Adrenal gland (tissue), 12 donors: ENCODE measurements around the gene BNC2. TPM values are rescaled to one million over a fixed set of nuclear protein-coding genes. Genes with fewer than 3 reads are reported as not detected.
A peak's percentile ranks its signal among the peaks of the same experiment; 100 is the strongest.

Experiments used
- DNase-seq, 7 donors: peaks; one replicate each; pipeline ENCODE4 v3.0.0-alpha.2; 2019 to 2020
- H3K27ac ChIP-seq, 5 donors: fragments of 200-600 bp; sonication (generic) in 4 of 5; 1 replicate in 3 of 5; 2 replicates in 2 of 5; pipeline versions ENCODE4 v1.5.1 to v1.8.0; 2016 to 2020; ENCODE audit warnings: mild to moderate bottlenecking in 1 of 5
- H3K27me3 ChIP-seq: fragments of 200-600 bp; 2 replicates; pipeline ENCODE4 v1.8.0; 2021
- H3K36me3 ChIP-seq, 2 donors: fragments of 200-600 bp; replicated peaks in 1 of 2; 1 replicate in 1 of 2; 2 replicates in 1 of 2; pipeline versions ENCODE4 v1.5.1 to v1.8.0; 2018 to 2022
- H3K4me1 ChIP-seq, 2 donors: fragments of 200-600 bp; replicated peaks in 1 of 2; 1 replicate in 1 of 2; 2 replicates in 1 of 2; pipeline versions ENCODE4 v1.5.1 to v1.8.0; 2018 to 2021
- H3K4me3 ChIP-seq, 4 donors: fragments of 200-600 bp; sonication (generic) in 3 of 4; one replicate each; pipeline ENCODE4 v1.5.1; 2016 to 2018
- H3K9me3 ChIP-seq, 3 donors: fragments of 200-600 bp; sonication (generic) in 1 of 3; replicated peaks in 1 of 3; 1 replicate in 2 of 3; 2 replicates in 1 of 3; pipeline versions ENCODE4 v1.5.1 to v1.8.0; 2016 to 2021
- CTCF ChIP-seq, 6 experiments: fragments of 450-650 bp in 4 of 6; fragments of 200-600 bp in 2 of 6; sonication (generic) in 1 of 6; IDR thresholded peaks; 1 replicate in 5 of 6; 2 replicates in 1 of 6; pipeline versions ENCODE4 v1.5.1 to v1.8.0; 2016 to 2021; ENCODE audit warnings: antibody characterized with exemption in 6 of 6, mild to moderate bottlenecking in 2 of 6, moderate library complexity in 1 of 6
- POLR2A ChIP-seq, 2 donors: fragments of 450-650 bp; IDR thresholded peaks; one replicate each; pipeline ENCODE4 v1.6.1; 2017; ENCODE audit warnings: antibody characterized with exemption in 2 of 2, mild to moderate bottlenecking in 2 of 2, moderate library complexity in 1 of 2
- WGBS, 4 donors: extraction: QIAGEN DNeasy Blood & Tissue Kit in 2 of 4; methylation state at CpG; one replicate each; pipeline versions ENCODE4 v1.1.5 to v1.1.7; 2013 to 2017; 5-methylcytosine and 5-hydroxymethylcytosine counted together
- intact Hi-C, 2 donors: fragments of 100-400 bp; cut with DNase I; formaldehyde crosslinking; loops; one replicate each; pipeline versions ENCODE4 v1.14.1 to v1.15.0; 2022 to 2023
- polyA plus RNA-seq, 3 donors: library from polyadenylated mRNA; stranded (reverse); fragments of 200-250 nt in 2 of 3; fragments of 350-450 nt in 1 of 3; fragmentation: Illumina TruSeq in 1 of 3; extraction: RNeasy Lipid Tissue Mini Kit (QIAGEN cat#74804) in 1 of 3; gene quantifications; one replicate each; pipeline ENCODE4 v1.2.3, GENCODE V29; 2013 to 2014
- total RNA-seq, 9 donors: library from RNA; depleted of rRNA in 4 of 9; stranded (reverse); fragments of >200 nt in 4 of 9; fragments of 120-200 nt in 1 of 9; fragmentation: NEBNext Ultra II Directional in 1 of 9; extraction: Animal tissue kit (Norgen Biotek cat#: 25700) in 1 of 9; gene quantifications; one replicate each; pipeline versions ENCODE4 v1.1.0 to v1.2.4, GENCODE V29; 2013 to 2023
- donor health status: healthy with polysubstance abuse.
- donor health status: Bipolar disorder and iron deficiency.
- donor health status: DM: yes; HTN: yes; CAD: no.
- donor health status: DM: no; HTN: no; CAD: no.
- donor health status: DM: no; HTN: no; CAD: no.
- donor health status: DM: yes; HTN: yes; CAD: no.

BNC2 gene
- total and polyA plus RNA-seq, 12 donors, result 1.1 to 11.1 (median 5.0) TPM

- 79 to 84% (median 81%) methylated on average over 2 of the region's 2 CpGs for WGBS, 4 donors
- H3K4me1 ChIP-seq, result peaks cover 5 to 9% of the 10 kb centered on the region in 2 donors
- intact Hi-C loops, result no loop called here
- no peak for DNase-seq
- TF ChIP-seq CTCF (IDR thresholded peaks at IDR 0.05) (no peak), POLR2A (IDR thresholded peaks at IDR 0.05) (no peak)
- H3K27me3 ChIP-seq, result no peaks in the 10 kb centered on the region
- H3K36me3 ChIP-seq, result no peaks in the 10 kb centered on the region
- no peak overlapping the region for H3K27ac ChIP-seq
- no peaks in the 10 kb centered on the region for H3K9me3 ChIP-seq
- H3K4me3 ChIP-seq, result no peak overlapping the region
These were observed 345.6 kb downstream of the BNC2 start for GRCh38 chr9:16524823-16525222.

GRCh38 chr9:16524078-16524477, 346.4 kb downstream of the BNC2 start:
- Histone ChIP-seq H3K4me1 (peaks cover 5 to 9% of the 10 kb centered on the region in 2 donors), H3K27me3 (no peaks in the 10 kb centered on the region), H3K4me3 (no peak overlapping the region), H3K36me3 (no peaks in the 10 kb centered on the region), H3K9me3 (no peaks in the 10 kb centered on the region), H3K27ac (no peak overlapping the region)
- TF ChIP-seq POLR2A (IDR thresholded peaks at IDR 0.05), result no peak
- no peak for TF ChIP-seq CTCF (IDR thresholded peaks at IDR 0.05)
- intact Hi-C loops, result no loop called here
- 64 to 83% (median 80%) methylated on average over 3 of the region's 3 CpGs for WGBS, 4 donors
- DNase-seq, result no peak

GRCh38 chr9:16521868-16522411, 348.5 kb downstream of the BNC2 start:
- peaks cover 5 to 9% of the 10 kb centered on the region in 2 donors for H3K4me1 ChIP-seq
- H3K27me3 ChIP-seq, result no peaks in the 10 kb centered on the region
- H3K4me3 ChIP-seq, result no peak overlapping the region
- intact Hi-C loops, result no loop called here
- H3K9me3 ChIP-seq, result no peaks in the 10 kb centered on the region
- DNase-seq, result peak in 5 of 7 donors; percentile 23 to 55 (median 30)
- no peaks in the 10 kb centered on the region for H3K36me3 ChIP-seq
- WGBS, 4 donors, result 10 to 35% (median 27%) methylated on average over 3 of the region's 3 CpGs
- TF ChIP-seq POLR2A (IDR thresholded peaks at IDR 0.05), result no peak
- no peak for TF ChIP-seq CTCF (IDR thresholded peaks at IDR 0.05)
- peak overlapping the region in 2 of 5 donors; percentile 44 to 51 for H3K27ac ChIP-seq

- intact Hi-C loops, result no loop called here
- Histone ChIP-seq H3K4me1 (peaks cover 15 to 23% of the 10 kb centered on the region in 2 donors), H3K4me3 (no peak overlapping the region), H3K9me3 (no peaks in the 10 kb centered on the region), H3K27ac (no peak overlapping the region), H3K36me3 (no peaks in the 10 kb centered on the region), H3K27me3 (no peaks in the 10 kb centered on the region)
- 84 to 95% (median 89%) methylated on average over 2 of the region's 2 CpGs for WGBS, 4 donors
- no peak for TF ChIP-seq CTCF (IDR thresholded peaks at IDR 0.05)
- no peak for TF ChIP-seq POLR2A (IDR thresholded peaks at IDR 0.05)
- no peak for DNase-seq
These were observed 351.5 kb downstream of the BNC2 start for GRCh38 chr9:16519001-16519400.
